HG03175 (cell line): ENCODE results near the gene SPATA2L.
"Not testable (repeated sequence)": the region's sequence is repeated elsewhere in the genome, so short reads cannot be mapped to it uniquely, and the experiment has no call there.

Experiments used
- ATAC-seq: cut with Tn5 transposase; IDR thresholded peaks from one replicate; pipeline ENCODE4 v1.9.1; 2021; ENCODE audit warnings: mild to moderate bottlenecking, moderate library complexity; ENCODE audit not compliant: unreplicated experiment

Gene SPATA2L

GRCh38 chr16:89708481-89708931 lies 7.0 kb upstream of the SPATA2L start:
- ATAC-seq = no peak

- no peak for ATAC-seq
Observed at GRCh38 chr16:89707695-89708094, 6.2 kb upstream of the SPATA2L start.

GRCh38 chr16:89706518-89707260 lies 5.2 kb upstream of the SPATA2L start:
- no peak for ATAC-seq

- no peak for ATAC-seq
Observed at GRCh38 chr16:89705006-89705405, 3.5 kb upstream of the SPATA2L start.

- no peak for ATAC-seq
Observed at GRCh38 chr16:89704281-89704680, 2.8 kb upstream of the SPATA2L start.

- no peak for ATAC-seq
Observed at GRCh38 chr16:89700649-89701424, 668 bp downstream of the SPATA2L start.

- peak; percentile 57 for ATAC-seq
Observed at GRCh38 chr16:89700100-89700648, 1.3 kb downstream of the SPATA2L start.

GRCh38 chr16:89699629-89700099 lies 1.8 kb downstream of the SPATA2L start:
- ATAC-seq = not testable (repeated sequence)

- not testable (repeated sequence) for ATAC-seq
Observed at GRCh38 chr16:89698717-89699116, 2.8 kb downstream of the SPATA2L start.

GRCh38 chr16:89697616-89698331 lies 3.7 kb downstream of the SPATA2L start:
- ATAC-seq = no peak

GRCh38 chr16:89697161-89697615 lies 4.3 kb downstream of the SPATA2L start:
- ATAC-seq = no peak

- ATAC-seq = no peak
Observed at GRCh38 chr16:89696670-89697128, 4.8 kb downstream of the SPATA2L start.

GRCh38 chr16:89695875-89696669 lies 5.4 kb downstream of the SPATA2L start:
- no peak for ATAC-seq

- no peak for ATAC-seq
Observed at GRCh38 chr16:89695086-89695874, 6.2 kb downstream of the SPATA2L start.

- not testable (repeated sequence) for ATAC-seq
Observed at GRCh38 chr16:89694784-89695085, 6.8 kb downstream of the SPATA2L start.

GRCh38 chr16:89693931-89694783 lies 7.3 kb downstream of the SPATA2L start:
- no peak for ATAC-seq

GRCh38 chr16:89693289-89693731 lies 8.2 kb downstream of the SPATA2L start:
- no peak for ATAC-seq

GRCh38 chr16:89691986-89692569 lies 9.4 kb downstream of the SPATA2L start:
- no peak for ATAC-seq
